H9 (cell line): ENCODE measurements around the gene COL11A1. TPM values are rescaled to one million over a fixed set of nuclear protein-coding genes. Genes with fewer than 3 reads are reported as not detected.

Experiments
- DNase-seq: peaks from one replicate; pipeline ENCODE4 v3.0.0-alpha.2; 2017
- H2AFZ ChIP-seq: one replicate; pipeline ENCODE4 v1.6.1; 2013; ENCODE audit warnings: mild to moderate bottlenecking, low read length, control low read depth, moderate library complexity
- H2AK5ac ChIP-seq: 2 replicates; pipeline ENCODE4 v1.6.1; 2013; ENCODE audit warnings: low read length, control low read depth, mixed read lengths; ENCODE audit not compliant: insufficient read length
- H2BK120ac ChIP-seq: one replicate; pipeline ENCODE4 v1.6.1; 2013; ENCODE audit warnings: low read depth, mild to moderate bottlenecking, low read length, control low read depth, inconsistent platforms; ENCODE audit not compliant: poor library complexity, severe bottlenecking
- H2BK12ac ChIP-seq: 2 replicates; pipeline ENCODE4 v1.6.1; 2013; ENCODE audit warnings: low read length, control low read depth, mixed read lengths, low read depth; ENCODE audit not compliant: insufficient read length
- H2BK15ac ChIP-seq: 2 replicates; pipeline ENCODE4 v1.6.1; 2013; ENCODE audit warnings: low read depth, low read length, control low read depth
- H2BK20ac ChIP-seq: one replicate; pipeline ENCODE4 v1.6.1; 2013; ENCODE audit warnings: low read depth, mild to moderate bottlenecking, low read length, control low read depth, inconsistent platforms; ENCODE audit not compliant: poor library complexity, severe bottlenecking
- H2BK5ac ChIP-seq: 2 replicates; pipeline ENCODE4 v1.6.1; 2013; ENCODE audit warnings: low read length, control low read depth, mixed read lengths; ENCODE audit not compliant: insufficient read length
- H3K14ac ChIP-seq: 2 replicates; pipeline ENCODE4 v1.6.1; 2013; ENCODE audit warnings: low read length, control low read depth; ENCODE audit not compliant: insufficient read depth
- H3K18ac ChIP-seq: 2 replicates; pipeline ENCODE4 v1.6.1; 2013; ENCODE audit warnings: low read depth, mild to moderate bottlenecking, mixed read lengths, low read length, control low read depth; ENCODE audit not compliant: insufficient read length
- H3K23ac ChIP-seq: 2 replicates; pipeline ENCODE4 v1.6.1; 2013; ENCODE audit warnings: low read length, control low read depth, mixed read lengths, low read depth; ENCODE audit not compliant: insufficient read length
- H3K23me2 ChIP-seq: 2 replicates; pipeline ENCODE4 v1.6.1; 2013; ENCODE audit warnings: low read depth, mild to moderate bottlenecking, mixed read lengths, low read length, control low read depth; ENCODE audit not compliant: insufficient read length, poor library complexity, severe bottlenecking
- H3K27ac ChIP-seq: 2 replicates; pipeline ENCODE4 v1.5.1; 2013; ENCODE audit warnings: low read length, control low read depth, mixed read lengths, low read depth; ENCODE audit not compliant: insufficient read length
- H3K27me3 ChIP-seq: 2 replicates; pipeline ENCODE4 v1.6.1; 2013; ENCODE audit warnings: low read length, control low read depth, inconsistent platforms; ENCODE audit not compliant: insufficient read depth
- H3K4ac ChIP-seq: 2 replicates; pipeline ENCODE4 v1.6.1; 2013; ENCODE audit warnings: low read depth, mild to moderate bottlenecking, control low read depth, inconsistent platforms, low read length, moderate library complexity
- H3K4me1 ChIP-seq: 2 replicates; pipeline ENCODE4 v1.6.1; 2013; ENCODE audit warnings: low read length, control low read depth, inconsistent platforms; ENCODE audit not compliant: insufficient read depth
- H3K4me2 ChIP-seq: 2 replicates; pipeline ENCODE4 v1.6.1; 2013; ENCODE audit warnings: low read length, control low read depth, mixed read lengths; ENCODE audit not compliant: insufficient read length, insufficient read depth
- H3K56ac ChIP-seq: 2 replicates; pipeline ENCODE4 v1.6.1; 2013; ENCODE audit warnings: low read depth, mild to moderate bottlenecking, mixed read lengths, low read length, control low read depth; ENCODE audit not compliant: insufficient read length
- H3K79me1 ChIP-seq: 2 replicates; pipeline ENCODE4 v1.6.1; 2013; ENCODE audit warnings: low read depth, mild to moderate bottlenecking, moderate library complexity, low read length, control low read depth, inconsistent platforms; ENCODE audit not compliant: insufficient read depth, poor library complexity, severe bottlenecking
- H3K79me2 ChIP-seq: 2 replicates; pipeline ENCODE4 v1.6.1; 2013; ENCODE audit warnings: low read length, control low read depth, inconsistent platforms; ENCODE audit not compliant: insufficient read depth
- H3K9ac ChIP-seq: 2 replicates; pipeline ENCODE4 v1.6.1; 2013; ENCODE audit warnings: low read length, control low read depth, mixed read lengths; ENCODE audit not compliant: insufficient read length; ENCODE audit errors: extremely low read depth
- H3K9me3 ChIP-seq: one replicate; pipeline ENCODE4 v1.6.1; 2013; ENCODE audit warnings: low read depth, low read length, inconsistent platforms; ENCODE audit not compliant: control insufficient read depth
- H3T11ph ChIP-seq: one replicate; pipeline ENCODE4 v1.6.1; 2013; ENCODE audit warnings: mild to moderate bottlenecking, low read length, control low read depth, inconsistent platforms
- H4K20me1 ChIP-seq: one replicate; pipeline ENCODE4 v1.6.1; 2013; ENCODE audit not compliant: control insufficient read depth, insufficient read length, insufficient read depth
- H4K5ac ChIP-seq: 2 replicates; pipeline ENCODE4 v1.6.1; 2013; ENCODE audit warnings: low read depth, mild to moderate bottlenecking, mixed read lengths, low read length, control low read depth; ENCODE audit not compliant: insufficient read length
- H4K8ac ChIP-seq: replicated peaks from 2 replicates; pipeline ENCODE4 v1.6.1; 2013; ENCODE audit warnings: low read length, control low read depth, mixed read lengths, low read depth; ENCODE audit not compliant: insufficient read length
- H4K91ac ChIP-seq: 2 replicates; pipeline ENCODE4 v1.6.1; 2013; ENCODE audit warnings: low read depth, mild to moderate bottlenecking, moderate library complexity, mixed read lengths, low read length, control low read depth; ENCODE audit not compliant: insufficient read length
- H3K27ac Mint-ChIP-seq, 3 experiments: 2 replicates in 2 of 3; 3 replicates in 1 of 3; pipeline ENCODE4 v1.8.0; 2020 to 2021; ENCODE audit warnings: mixed read lengths in 3 of 3, mild to moderate bottlenecking in 1 of 3, moderate library complexity in 1 of 3
- H3K27me3 Mint-ChIP-seq: 2 replicates; pipeline ENCODE4 v1.8.0; 2021; ENCODE audit warnings: low read depth, mild to moderate bottlenecking, moderate library complexity, mixed read lengths
- H3K36me3 Mint-ChIP-seq, 3 experiments: 2 replicates in 2 of 3; 3 replicates in 1 of 3; pipeline ENCODE4 v1.8.0; 2020 to 2021; ENCODE audit warnings: low read depth in 3 of 3, mixed read lengths in 3 of 3; ENCODE audit not compliant: insufficient read depth in 1 of 3
- H3K4me1 Mint-ChIP-seq, 2 experiments: 2 replicates each; pipeline ENCODE4 v1.8.0; 2020; ENCODE audit warnings: mixed read lengths in 2 of 2
- H3K4me3 Mint-ChIP-seq, 2 experiments: 2 replicates in 1 of 2; 3 replicates in 1 of 2; pipeline ENCODE4 v1.8.0; 2020 to 2021; ENCODE audit warnings: mild to moderate bottlenecking in 2 of 2, mixed read lengths in 2 of 2, moderate library complexity in 1 of 2
- H3K9me3 Mint-ChIP-seq, 2 experiments: 2 replicates in 1 of 2; 3 replicates in 1 of 2; pipeline ENCODE4 v1.8.0; 2020; ENCODE audit warnings: mild to moderate bottlenecking in 2 of 2, mixed read lengths in 2 of 2, moderate library complexity in 1 of 2
- WGBS: extraction: QIAGEN DNeasy Blood & Tissue Kit; methylation state at CpG from one replicate; pipeline ENCODE4 v1.1.7; 2013; ENCODE audit warnings: missing lambda C conversion rate, low lambda C conversion rate, mixed read lengths; ENCODE audit not compliant: insufficient read length; ENCODE audit errors: extremely low coverage; 5-methylcytosine and 5-hydroxymethylcytosine counted together
- total RNA-seq: library from RNA; stranded (reverse); gene quantifications from 2 replicates; pipeline ENCODE4 v1.2.1, GENCODE V29; 2021
- TF ChIP-seq, protein P1 (sequence below): fragments of 200-600 bp; sonication (generic); conservative IDR thresholded peaks from 3 replicates; pipeline ENCODE4 v1.8.0; 2021; ENCODE audit warnings: antibody characterized with exemption, mild to moderate bottlenecking

COL11A1 gene
- total RNA-seq, 1 experiment from 2014 or later, result 7.5 TPM

DNA sequence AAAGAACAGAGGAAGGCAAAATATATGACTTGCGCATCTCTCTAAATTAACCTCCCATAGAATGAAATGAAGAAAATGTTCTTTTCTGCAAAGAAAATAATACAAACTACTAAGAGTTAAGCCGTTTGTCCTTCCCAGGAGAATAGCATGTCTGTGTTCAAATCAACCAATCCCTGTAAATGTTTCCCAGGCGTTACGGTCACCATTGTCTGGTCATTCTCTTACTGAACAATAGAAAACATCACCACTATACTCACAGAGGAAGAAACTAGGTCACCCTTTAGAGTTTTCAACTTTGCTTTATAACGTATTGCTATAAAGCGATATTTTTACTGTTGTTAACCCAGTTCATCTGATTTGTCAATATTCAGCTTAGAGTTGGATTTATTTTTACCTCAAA, 34.1 kb downstream of the COL11A1 start:
- Histone ChIP-seq H2BK20ac (no peak overlapping the region), H4K5ac (no peak overlapping the region), H3K27ac (no peak overlapping the region), H3K27me3 (no peaks in the 10 kb centered on the region), H3K23ac (no peak overlapping the region), H3K9me3 (no peaks in the 10 kb centered on the region), H3K9ac (no peak overlapping the region), H3K79me1 (no peaks in the 10 kb centered on the region), H2BK12ac (no peak overlapping the region), H3K79me2 (no peaks in the 10 kb centered on the region), H4K8ac (no peak overlapping the region), H2AFZ (no peak overlapping the region), H3K4ac (no peak overlapping the region), H3K14ac (no peak overlapping the region), H3K4me2 (no peak overlapping the region), H2AK5ac (no peak overlapping the region), H2BK5ac (no peak overlapping the region), H3K56ac (no peak overlapping the region), H3K23me2 (no peaks in the 10 kb centered on the region), H4K20me1 (no peaks in the 10 kb centered on the region), H3T11ph (no peak overlapping the region), H3K18ac (no peak overlapping the region), H4K91ac (no peak overlapping the region), H2BK15ac (no peak overlapping the region), H2BK120ac (no peak overlapping the region), H3K4me1 (no peaks in the 10 kb centered on the region)
- TF ChIP-seq, protein P1, sequence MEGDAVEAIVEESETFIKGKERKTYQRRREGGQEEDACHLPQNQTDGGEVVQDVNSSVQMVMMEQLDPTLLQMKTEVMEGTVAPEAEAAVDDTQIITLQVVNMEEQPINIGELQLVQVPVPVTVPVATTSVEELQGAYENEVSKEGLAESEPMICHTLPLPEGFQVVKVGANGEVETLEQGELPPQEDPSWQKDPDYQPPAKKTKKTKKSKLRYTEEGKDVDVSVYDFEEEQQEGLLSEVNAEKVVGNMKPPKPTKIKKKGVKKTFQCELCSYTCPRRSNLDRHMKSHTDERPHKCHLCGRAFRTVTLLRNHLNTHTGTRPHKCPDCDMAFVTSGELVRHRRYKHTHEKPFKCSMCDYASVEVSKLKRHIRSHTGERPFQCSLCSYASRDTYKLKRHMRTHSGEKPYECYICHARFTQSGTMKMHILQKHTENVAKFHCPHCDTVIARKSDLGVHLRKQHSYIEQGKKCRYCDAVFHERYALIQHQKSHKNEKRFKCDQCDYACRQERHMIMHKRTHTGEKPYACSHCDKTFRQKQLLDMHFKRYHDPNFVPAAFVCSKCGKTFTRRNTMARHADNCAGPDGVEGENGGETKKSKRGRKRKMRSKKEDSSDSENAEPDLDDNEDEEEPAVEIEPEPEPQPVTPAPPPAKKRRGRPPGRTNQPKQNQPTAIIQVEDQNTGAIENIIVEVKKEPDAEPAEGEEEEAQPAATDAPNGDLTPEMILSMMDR, result no peak
- no peak overlapping the region; a peak in 1 of 7 replicates for H3K27ac Mint-ChIP-seq
- H3K9me3 Mint-ChIP-seq, result no peaks in the 10 kb centered on the region
- H3K36me3 Mint-ChIP-seq, result no peaks in the 10 kb centered on the region
- no peaks in the 10 kb centered on the region for H3K27me3 Mint-ChIP-seq
- no peak for DNase-seq
- no peak overlapping the region for H3K4me3 Mint-ChIP-seq
- no CpG with 5 or more reads among the region's 6 CpGs for WGBS
- H3K4me1 Mint-ChIP-seq, result peaks cover 3 to 7% of the 10 kb centered on the region in 2 experiments; a peak in 3 of 4 replicates
